Subcutaneous abdominal adipose tissue (tissue), 5 donors: ENCODE measurements around the gene CC2D1A.

ENCODE experiments used
- H3K27ac ChIP-seq: one replicate; pipeline ENCODE4 v1.7.0; 2013; ENCODE audit warnings: low read depth, mild to moderate bottlenecking, inconsistent platforms, low read length, moderate library complexity
- H3K27me3 ChIP-seq, 5 donors: one replicate each; pipeline ENCODE4 v1.7.0; 2013; ENCODE audit warnings: low read length in 5 of 5, inconsistent platforms in 1 of 5; ENCODE audit not compliant: control insufficient read depth in 5 of 5, insufficient read depth in 4 of 5
- H3K36me3 ChIP-seq, 5 donors: one replicate each; pipeline ENCODE4 v1.7.0; 2013; ENCODE audit warnings: low read length in 5 of 5; ENCODE audit not compliant: control insufficient read depth in 5 of 5, insufficient read depth in 5 of 5
- H3K4me1 ChIP-seq, 5 donors: one replicate each; pipeline ENCODE4 v1.7.0; 2013; ENCODE audit warnings: low read length in 5 of 5, mild to moderate bottlenecking in 3 of 5, moderate library complexity in 1 of 5; ENCODE audit not compliant: control insufficient read depth in 5 of 5, insufficient read depth in 5 of 5
- H3K4me3 ChIP-seq, 5 donors: one replicate each; pipeline ENCODE4 v1.7.0; 2013; ENCODE audit warnings: low read length in 5 of 5, low read depth in 1 of 5
- H3K9ac ChIP-seq, 5 donors: one replicate each; pipeline ENCODE4 v1.7.0; 2013; ENCODE audit warnings: low read length in 5 of 5, mild to moderate bottlenecking in 4 of 5, moderate library complexity in 3 of 5
- H3K9me3 ChIP-seq, 5 donors: one replicate each; pipeline ENCODE4 v1.7.0; 2013; ENCODE audit warnings: low read length in 5 of 5; ENCODE audit not compliant: control insufficient read depth in 5 of 5
- donor health status: healthy.
- donor health status: healthy.
- donor health status: healthy.
- donor health status: healthy.
- donor health status: healthy.

Gene CC2D1A

DNA sequence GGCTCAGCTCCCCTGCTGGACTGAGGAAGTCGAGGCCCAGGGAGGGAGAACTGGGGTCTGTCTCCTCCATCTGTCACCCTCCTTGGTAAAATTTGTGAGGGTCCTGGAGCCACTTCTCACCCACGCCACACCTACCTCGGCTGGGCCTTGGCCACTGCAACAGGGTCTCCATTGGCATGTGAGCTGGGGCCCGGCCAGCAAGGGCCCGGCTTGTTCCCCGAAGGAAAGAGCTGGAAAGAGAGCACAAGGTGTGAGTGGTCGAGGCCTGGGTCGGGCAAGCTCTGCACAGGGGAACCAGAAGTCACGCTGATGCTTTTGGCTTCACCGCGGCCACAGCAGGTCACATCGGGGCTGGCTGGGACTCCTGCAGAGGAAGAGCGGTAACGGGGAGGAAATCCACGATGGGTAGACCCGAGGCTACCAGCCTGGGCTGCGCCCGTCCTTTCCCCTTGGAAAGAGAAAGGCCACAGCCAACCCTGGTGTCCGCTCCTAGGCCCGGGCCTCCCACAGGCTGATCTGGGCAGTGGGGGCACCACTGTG, 20.1 kb upstream of the CC2D1A start:
- no peak overlapping the region for H3K27ac ChIP-seq
- H3K9ac ChIP-seq = no peak overlapping the region
- peaks cover 0 to 22% (median 9%) of the 10 kb centered on the region in 5 donors for H3K4me1 ChIP-seq
- H3K27me3 ChIP-seq = peaks cover 0 to 3% (median 0%) of the 10 kb centered on the region in 5 donors
- H3K36me3 ChIP-seq = no peaks in the 10 kb centered on the region
- H3K4me3 ChIP-seq = no peak overlapping the region
- no peaks in the 10 kb centered on the region for H3K9me3 ChIP-seq

DNA sequence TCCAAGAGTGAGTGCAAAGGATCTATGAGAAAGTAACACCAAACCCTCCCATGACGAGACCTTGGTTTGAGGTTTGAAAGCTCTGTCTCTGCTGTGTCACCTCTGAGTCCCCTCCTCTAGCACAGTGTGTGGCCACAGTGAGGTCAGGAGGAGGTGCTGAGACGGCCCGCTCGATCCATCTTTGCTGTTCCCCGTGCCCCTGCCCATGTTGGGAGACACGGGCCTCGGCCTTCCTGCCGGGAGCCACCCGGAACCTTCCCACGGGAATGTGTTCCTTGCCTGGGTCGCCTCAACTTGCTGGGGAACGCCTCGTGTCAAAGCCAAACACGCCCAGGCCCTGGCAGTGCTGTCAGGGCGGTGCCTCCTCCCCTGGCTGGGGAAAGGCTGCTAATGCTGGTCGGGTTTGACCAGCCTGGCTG, 19.0 kb upstream of the CC2D1A start:
- Histone ChIP-seq H3K27me3 (peaks cover 0 to 3% (median 0%) of the 10 kb centered on the region in 5 donors), H3K4me1 (peaks cover 0 to 11% (median 3%) of the 10 kb centered on the region in 5 donors), H3K4me3 (no peak overlapping the region), H3K27ac (no peak overlapping the region), H3K36me3 (no peaks in the 10 kb centered on the region), H3K9me3 (no peaks in the 10 kb centered on the region), H3K9ac (no peak overlapping the region)

DNA sequence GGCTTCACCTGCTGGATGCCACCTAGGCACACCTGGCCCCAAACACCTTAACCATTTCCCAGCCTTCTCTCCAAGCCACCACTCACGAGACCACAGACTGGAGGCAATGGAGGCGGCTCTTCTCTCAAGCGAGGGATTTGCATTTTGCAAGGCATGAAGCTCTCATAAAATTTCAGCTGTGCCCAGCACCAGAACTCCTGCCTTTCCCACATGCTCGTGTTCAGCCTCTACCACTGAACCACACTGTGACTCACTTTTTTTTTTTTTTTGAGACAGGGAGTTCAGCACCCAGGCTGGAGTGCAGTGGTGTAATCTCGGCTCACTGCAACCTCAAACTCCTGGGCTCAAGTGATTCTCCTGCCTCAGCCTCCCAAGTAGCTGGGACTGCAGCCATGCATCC, 18.5 kb upstream of the CC2D1A start:
- no peak overlapping the region for H3K4me3 ChIP-seq
- no peaks in the 10 kb centered on the region for H3K9me3 ChIP-seq
- no peak overlapping the region for H3K9ac ChIP-seq
- H3K4me1 ChIP-seq = peaks cover 0 to 6% (median 0%) of the 10 kb centered on the region in 5 donors
- no peak overlapping the region for H3K27ac ChIP-seq
- no peaks in the 10 kb centered on the region for H3K36me3 ChIP-seq
- peaks cover 0 to 3% (median 0%) of the 10 kb centered on the region in 5 donors for H3K27me3 ChIP-seq

DNA sequence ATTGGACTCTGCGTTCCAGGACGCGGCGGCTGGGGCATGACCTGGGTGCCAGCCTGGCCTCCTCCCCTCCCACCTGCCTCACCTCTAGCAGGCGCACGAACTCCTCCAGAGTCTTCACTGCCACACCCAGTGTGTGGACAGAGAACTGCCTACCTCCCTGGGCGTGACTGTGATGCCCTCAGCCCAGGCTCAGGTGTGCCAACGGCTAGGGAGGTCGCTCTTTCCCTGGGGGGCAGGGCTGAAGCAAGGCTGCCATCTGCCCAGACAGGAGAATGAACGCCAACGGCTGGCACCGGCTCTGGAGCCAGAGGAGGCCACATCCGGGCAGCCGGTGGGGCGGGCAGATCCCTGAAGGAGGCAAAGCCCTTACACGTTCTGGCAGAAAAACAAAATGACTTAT, 17.7 kb upstream of the CC2D1A start:
- peaks cover 0 to 4% (median 0%) of the 10 kb centered on the region in 5 donors for H3K4me1 ChIP-seq
- H3K27me3 ChIP-seq = peaks cover 0 to 3% (median 0%) of the 10 kb centered on the region in 5 donors
- no peaks in the 10 kb centered on the region for H3K36me3 ChIP-seq
- no peak overlapping the region for H3K9ac ChIP-seq
- H3K4me3 ChIP-seq = no peak overlapping the region
- H3K27ac ChIP-seq = no peak overlapping the region
- no peaks in the 10 kb centered on the region for H3K9me3 ChIP-seq

DNA sequence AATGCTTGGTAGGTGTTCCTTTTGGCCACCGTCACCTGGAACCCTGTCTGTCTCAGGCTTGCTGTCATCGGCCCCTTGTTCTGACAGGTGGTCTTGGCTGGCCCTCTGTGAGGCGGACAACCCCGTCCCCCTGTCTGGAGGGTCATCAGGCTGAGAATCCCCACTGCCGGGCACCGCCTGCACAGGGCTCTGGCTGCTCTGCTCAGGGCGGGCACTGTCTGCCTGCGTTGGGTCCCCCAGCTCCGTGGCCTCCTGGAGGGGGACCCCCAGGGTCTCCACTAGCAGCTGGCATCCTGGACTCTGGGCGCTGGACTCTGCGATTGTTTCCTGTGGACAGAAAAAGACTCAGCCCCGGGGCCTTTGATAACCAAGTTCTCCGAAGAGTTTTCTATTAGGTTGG, 15.9 kb upstream of the CC2D1A start:
- Histone ChIP-seq H3K4me1 (peaks cover 0 to 4% (median 0%) of the 10 kb centered on the region in 5 donors), H3K27ac (no peak overlapping the region), H3K36me3 (no peaks in the 10 kb centered on the region), H3K27me3 (peaks cover 0 to 3% (median 0%) of the 10 kb centered on the region in 5 donors), H3K4me3 (no peak overlapping the region), H3K9ac (no peak overlapping the region), H3K9me3 (no peaks in the 10 kb centered on the region)

DNA sequence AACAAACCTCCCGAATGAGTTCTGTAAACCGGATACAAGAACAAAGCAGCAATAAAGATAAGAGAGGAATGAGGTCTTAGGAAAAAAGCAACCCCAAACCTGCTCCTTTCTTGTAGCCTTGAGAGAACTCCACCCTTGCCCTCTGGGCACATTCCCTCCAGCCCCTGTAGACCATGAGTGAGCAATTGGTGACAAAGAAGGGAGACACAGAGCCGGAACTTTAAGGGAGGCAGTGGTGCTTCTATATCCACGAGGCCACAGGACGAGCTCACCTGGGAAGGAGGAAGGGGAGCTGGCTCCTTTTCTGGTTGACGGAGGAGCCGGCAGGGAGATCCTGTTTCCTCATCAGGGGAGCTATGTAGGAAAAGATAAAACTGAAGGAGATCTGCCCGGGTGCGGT, 13.1 kb upstream of the CC2D1A start:
- Histone ChIP-seq H3K4me1 (no peaks in the 10 kb centered on the region), H3K4me3 (no peak overlapping the region), H3K27me3 (peaks cover 0 to 3% (median 0%) of the 10 kb centered on the region in 5 donors), H3K27ac (no peak overlapping the region), H3K9ac (no peak overlapping the region), H3K36me3 (no peaks in the 10 kb centered on the region), H3K9me3 (no peaks in the 10 kb centered on the region)

DNA sequence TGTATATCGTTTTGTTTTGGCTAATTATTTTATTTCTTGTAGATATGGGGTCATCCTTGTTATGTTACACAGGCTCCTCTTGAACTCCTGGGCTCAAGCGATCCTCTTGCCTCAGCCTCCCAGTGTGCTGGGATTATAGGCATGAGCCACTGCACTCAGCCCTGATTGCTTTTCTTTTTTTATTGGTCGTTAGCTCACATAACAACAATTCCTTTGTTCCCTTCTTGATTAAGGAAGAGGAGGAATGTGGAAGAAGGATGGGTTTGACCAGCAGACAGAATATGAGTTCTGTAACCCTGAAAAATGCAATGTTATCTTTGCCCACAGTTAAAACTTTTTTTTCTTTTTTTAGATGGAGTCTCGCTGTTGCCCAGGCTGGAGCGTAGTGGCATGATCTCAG, 11.4 kb upstream of the CC2D1A start:
- Histone ChIP-seq H3K4me1 (no peaks in the 10 kb centered on the region), H3K9me3 (no peaks in the 10 kb centered on the region), H3K27ac (no peak overlapping the region), H3K9ac (no peak overlapping the region), H3K36me3 (no peaks in the 10 kb centered on the region), H3K27me3 (no peaks in the 10 kb centered on the region), H3K4me3 (no peak overlapping the region)

DNA sequence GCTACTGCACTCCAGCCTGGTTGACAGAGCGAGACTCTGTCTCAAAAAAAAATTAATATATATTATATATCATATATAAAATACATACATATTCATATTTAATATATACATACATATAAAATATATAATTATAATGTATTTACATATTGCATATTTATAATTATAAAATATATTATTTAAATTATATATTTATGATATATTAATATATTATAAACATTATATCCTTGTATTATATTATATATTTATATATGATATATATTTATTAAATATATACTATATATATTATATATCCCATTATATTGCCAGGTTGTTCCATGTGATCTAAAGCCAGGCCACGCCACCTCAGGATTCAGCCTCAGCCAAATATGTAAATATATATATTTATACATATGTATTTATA, 9.8 kb upstream of the CC2D1A start:
- H3K9ac ChIP-seq = no peak overlapping the region
- H3K36me3 ChIP-seq = no peaks in the 10 kb centered on the region
- H3K4me3 ChIP-seq = no peak overlapping the region
- no peaks in the 10 kb centered on the region for H3K4me1 ChIP-seq
- no peaks in the 10 kb centered on the region for H3K27me3 ChIP-seq
- no peaks in the 10 kb centered on the region for H3K9me3 ChIP-seq
- H3K27ac ChIP-seq = no peak overlapping the region

DNA sequence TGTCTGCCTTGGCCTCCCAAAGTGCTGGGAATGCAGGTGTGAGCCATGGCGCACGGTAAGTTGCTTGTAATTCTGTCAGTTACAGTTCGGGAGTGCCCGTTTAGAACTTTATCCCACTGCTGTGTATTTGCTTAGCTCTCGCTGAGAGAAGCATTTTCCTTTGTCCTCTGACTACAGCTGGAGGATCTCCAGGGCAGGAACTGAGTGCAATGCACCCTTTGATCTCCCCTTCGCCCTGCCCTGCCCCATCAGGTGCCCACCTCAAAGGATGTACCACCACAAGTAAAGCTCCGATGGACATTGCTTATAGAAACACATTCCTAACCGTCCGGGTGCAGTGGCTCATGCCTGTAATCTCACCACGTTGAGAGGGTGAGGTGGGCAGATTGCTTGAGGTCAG, 6.6 kb upstream of the CC2D1A start:
- Histone ChIP-seq H3K36me3 (no peaks in the 10 kb centered on the region), H3K9ac (no peak overlapping the region), H3K9me3 (no peaks in the 10 kb centered on the region), H3K4me3 (no peak overlapping the region), H3K4me1 (no peaks in the 10 kb centered on the region), H3K27me3 (no peaks in the 10 kb centered on the region), H3K27ac (no peak overlapping the region)

DNA sequence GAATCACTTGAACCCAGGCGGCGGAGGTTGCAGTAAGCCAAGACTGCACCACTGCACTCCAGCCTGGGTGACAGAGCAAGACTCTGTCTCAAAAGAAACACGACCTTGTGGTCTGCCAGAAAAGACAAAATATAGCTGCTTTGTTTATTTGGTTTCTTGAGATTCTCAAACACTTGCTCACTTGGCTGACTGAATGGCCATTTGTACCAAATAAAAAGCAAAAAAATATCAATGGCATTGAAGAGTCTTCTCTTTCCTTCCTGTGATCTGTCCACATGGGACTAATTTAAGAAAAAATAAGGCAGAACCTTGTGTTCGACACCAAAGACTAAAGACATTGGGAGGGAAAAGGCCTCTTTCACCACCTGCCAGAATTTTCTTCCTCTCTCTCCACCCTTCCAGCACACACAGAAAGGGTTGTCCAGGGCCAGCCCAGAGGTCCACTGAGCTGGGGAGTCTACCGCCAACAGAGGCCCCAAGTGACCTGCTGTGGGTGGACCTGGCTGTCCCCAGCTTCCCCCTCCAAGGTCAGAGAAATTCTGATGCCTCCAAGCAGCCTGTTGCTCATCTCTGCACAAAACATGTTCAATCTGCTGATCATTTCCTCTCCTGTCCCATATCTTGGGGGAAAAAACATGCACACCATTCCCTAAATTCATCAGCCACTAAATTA, 6.0 kb upstream of the CC2D1A start:
- Histone ChIP-seq H3K9ac (no peak overlapping the region), H3K4me3 (no peak overlapping the region), H3K27ac (no peak overlapping the region), H3K9me3 (no peaks in the 10 kb centered on the region), H3K4me1 (no peaks in the 10 kb centered on the region), H3K27me3 (no peaks in the 10 kb centered on the region), H3K36me3 (no peaks in the 10 kb centered on the region)
